IMR-90 (cell line): ENCODE data around the gene LRFN2.

Experiments
- CEBPB ChIP-seq: IDR thresholded peaks from 2 replicates; pipeline ENCODE4 v1.6.1; 2012; ENCODE audit warnings: low read depth, low read length, improper control_type of control experiment
- FOS ChIP-seq: fragments of 150-350 bp; IDR thresholded peaks from 2 replicates; pipeline ENCODE4 v1.6.1; 2016; ENCODE audit warnings: low read depth, low read length
- MAFK ChIP-seq: IDR thresholded peaks from 2 replicates; pipeline ENCODE4 v1.6.1; 2012; ENCODE audit warnings: low read depth, low read length, improper control_type of control experiment
- POLR2A ChIP-seq: IDR thresholded peaks from 2 replicates; pipeline ENCODE4 v1.6.1; 2012; ENCODE audit warnings: mild to moderate bottlenecking, low read depth, low read length
- RAD21 ChIP-seq: IDR thresholded peaks from 2 replicates; pipeline ENCODE4 v1.6.1; 2012; ENCODE audit warnings: low read length, improper control_type of control experiment
- USF2 ChIP-seq: fragments of 150-350 bp; IDR thresholded peaks from 2 replicates; pipeline ENCODE4 v1.6.1; 2017; ENCODE audit warnings: mild to moderate bottlenecking, antibody characterized with exemption, low read length, low read depth
- TF ChIP-seq, protein P1 (sequence below): conservative IDR thresholded peaks from 2 replicates; pipeline ENCODE4 v1.5.1; 2012; ENCODE audit warnings: mild to moderate bottlenecking, low read depth, low read length, improper control_type of control experiment

DNA sequence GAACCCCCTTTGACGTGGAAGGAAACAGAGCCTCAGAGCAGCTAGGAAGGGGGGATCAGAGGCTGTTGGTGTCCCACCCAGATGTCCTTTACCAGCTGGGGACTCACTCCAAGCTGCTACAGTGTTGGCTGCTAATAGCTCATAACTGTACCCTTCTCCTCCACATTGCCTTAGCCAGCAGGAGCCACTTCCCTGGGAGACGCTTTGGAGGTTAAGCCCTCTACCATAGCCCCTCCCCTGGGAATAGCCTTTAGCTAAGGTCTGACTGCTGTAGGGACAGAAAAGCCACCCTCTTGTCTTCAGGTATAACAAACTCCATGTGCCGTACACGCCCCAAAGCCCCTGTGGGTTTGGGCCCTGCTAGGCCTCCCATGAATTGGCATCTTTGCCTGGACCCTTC lies 238.6 kb downstream of the LRFN2 start:
- TF ChIP-seq, protein P1, sequence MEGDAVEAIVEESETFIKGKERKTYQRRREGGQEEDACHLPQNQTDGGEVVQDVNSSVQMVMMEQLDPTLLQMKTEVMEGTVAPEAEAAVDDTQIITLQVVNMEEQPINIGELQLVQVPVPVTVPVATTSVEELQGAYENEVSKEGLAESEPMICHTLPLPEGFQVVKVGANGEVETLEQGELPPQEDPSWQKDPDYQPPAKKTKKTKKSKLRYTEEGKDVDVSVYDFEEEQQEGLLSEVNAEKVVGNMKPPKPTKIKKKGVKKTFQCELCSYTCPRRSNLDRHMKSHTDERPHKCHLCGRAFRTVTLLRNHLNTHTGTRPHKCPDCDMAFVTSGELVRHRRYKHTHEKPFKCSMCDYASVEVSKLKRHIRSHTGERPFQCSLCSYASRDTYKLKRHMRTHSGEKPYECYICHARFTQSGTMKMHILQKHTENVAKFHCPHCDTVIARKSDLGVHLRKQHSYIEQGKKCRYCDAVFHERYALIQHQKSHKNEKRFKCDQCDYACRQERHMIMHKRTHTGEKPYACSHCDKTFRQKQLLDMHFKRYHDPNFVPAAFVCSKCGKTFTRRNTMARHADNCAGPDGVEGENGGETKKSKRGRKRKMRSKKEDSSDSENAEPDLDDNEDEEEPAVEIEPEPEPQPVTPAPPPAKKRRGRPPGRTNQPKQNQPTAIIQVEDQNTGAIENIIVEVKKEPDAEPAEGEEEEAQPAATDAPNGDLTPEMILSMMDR = no peak
- TF ChIP-seq POLR2A = no peak
- no peak for TF ChIP-seq CEBPB
- TF ChIP-seq MAFK = no peak
- no peak for TF ChIP-seq USF2
- no peak for TF ChIP-seq RAD21
- no peak for TF ChIP-seq FOS
